ENCODE measurements around the gene INSM2. TPM values are rescaled to one million over a fixed set of nuclear protein-coding genes. Genes with fewer than 3 reads are reported as not detected.

INSM2 gene
- total and polyA plus RNA-seq, 2 of the 13 experiments (the other 11 are each of a cell fraction or from before 2014, with no cell fraction given), result not detected

GRCh38 chr14:35534873-35535482 lies 1.0 kb downstream of the INSM2 start (continued):
- peak; percentile 100 for TF ChIP-seq TEF (CRISPR knock-in tag; IDR thresholded peaks at IDR 0.05)
- TF ChIP-seq HNRNPUL1 (IDR thresholded peaks at IDR 0.05; ENCODE audit: low read depth, low read length), result no peak
- TF ChIP-seq PRMT3 (CRISPR knock-in tag; IDR thresholded peaks at IDR 0.05; ENCODE audit: borderline replicate concordance, low read depth), result peak; percentile 100
- peak; percentile 100 for TF ChIP-seq SMAD1 (CRISPR knock-in tag; IDR thresholded peaks at IDR 0.05; ENCODE audit: borderline replicate concordance, low read depth)
- peak; percentile 100 for TF ChIP-seq KLF6 (CRISPR knock-in tag; IDR thresholded peaks at IDR 0.05)
- peak; percentile 100 for TF ChIP-seq MTF2 (CRISPR knock-in tag; IDR thresholded peaks at IDR 0.05; ENCODE audit: borderline replicate concordance)
- no peak for TF ChIP-seq ARNT (IDR thresholded peaks at IDR 0.05)
- peak; percentile 100 for TF ChIP-seq ZIK1 (CRISPR knock-in tag; IDR thresholded peaks at IDR 0.05; ENCODE audit: borderline replicate concordance, low read depth)
- TF ChIP-seq MTA3 (CRISPR knock-in tag; IDR thresholded peaks at IDR 0.05), result peak; percentile 100
- TF ChIP-seq UBTF (CRISPR knock-in tag; IDR thresholded peaks at IDR 0.05), result peak; percentile 97
- peak; percentile 93 for TF ChIP-seq ZBTB14 (CRISPR knock-in tag; IDR thresholded peaks at IDR 0.05)
- TF ChIP-seq KAT8 (CRISPR knock-in tag; IDR thresholded peaks at IDR 0.05), result peak; percentile 99
- peak; percentile 100 for TF ChIP-seq KLF11 (CRISPR knock-in tag; IDR thresholded peaks at IDR 0.05)
- TF ChIP-seq KDM3A (CRISPR knock-in tag; IDR thresholded peaks at IDR 0.05; ENCODE audit: low read depth), result peak; percentile 100
- TF ChIP-seq TOE1 (CRISPR knock-in tag; IDR thresholded peaks at IDR 0.05), result peak; percentile 100
- TF ChIP-seq ZNF691 (CRISPR knock-in tag; IDR thresholded peaks at IDR 0.05; ENCODE audit: borderline replicate concordance, low read depth), result peak; percentile 100
- TF ChIP-seq AGO2 (optimal IDR thresholded peaks at IDR 0.05; ENCODE audit: low read depth, low read length), result no peak
- peak; percentile 100 for TF ChIP-seq KMT2B (CRISPR knock-in tag; IDR thresholded peaks at IDR 0.05)
- TF ChIP-seq IKZF4 (CRISPR knock-in tag; IDR thresholded peaks at IDR 0.05; ENCODE audit: borderline replicate concordance, low read depth, not compliant biosample characterization), result peak; percentile 100
- TF ChIP-seq ATF4 (CRISPR knock-in tag; IDR thresholded peaks at IDR 0.05), result peak; percentile 72 to 97; a peak in 3 of 4 replicates
- no peak for TF ChIP-seq POLR2AphosphoS2 (IDR thresholded peaks at IDR 0.05; ENCODE audit: low read depth, low read length)
- TF ChIP-seq ZNF619 (CRISPR knock-in tag; IDR thresholded peaks at IDR 0.05), result peak; percentile 100
- TF ChIP-seq NFATC3 (CRISPR knock-in tag; IDR thresholded peaks at IDR 0.05), result peak; percentile 100
- TF ChIP-seq MXD1 (CRISPR knock-in tag; IDR thresholded peaks at IDR 0.05), result peak; percentile 100

All from HepG2 (cell line).